ENCODE data around the gene ARR3. TPM values are rescaled to one million over a fixed set of nuclear protein-coding genes. Genes with fewer than 3 reads are reported as not detected.

ARR3 gene
- not detected in 5 replicates for total RNA-seq (2022; extraction: Qiagen RNA extraction; ENCODE audit: low read depth)

GRCh38 chrX:70268034-70268433, at the start of gene ARR3:
Gene ARR3 (plus strand): TSS chrX:70268334. CDS start chrX:70269386, 1,052 bp downstream.

GRCh38 chrX:70234355-70234754, 33.8 kb upstream of the ARR3 start, which contains the start of gene AWAT1:
Gene AWAT1 (plus strand): TSS chrX:70234655. CDS start chrX:70234696, 41 bp downstream.

GRCh38 chrX:70260104-70260503, 8.0 kb upstream of the ARR3 start, which contains the start of gene P2RY4:
Gene P2RY4 (minus strand): TSS chrX:70260204. CDS start chrX:70259624, 580 bp downstream.

GRCh38 chrX:70281951-70282350, 13.8 kb downstream of the ARR3 start, which contains the start of gene RAB41:
Gene RAB41 (plus strand): TSS chrX:70282172. CDS start chrX:70282218, 46 bp downstream.

GRCh38 chrX:70289793-70290770, 21.9 kb downstream of the ARR3 start, which contains the start of the genes KIF4A and PDZD11:
Gene KIF4A (plus strand): TSS chrX:70290104. CDS start chrX:70290459, 355 bp downstream.
Gene PDZD11 (minus strand): TSS chrX:70289927. CDS start chrX:70289341, 586 bp downstream.

Other genes with a start within 250 kb of the ARR3 start
- not detected in 5 replicates for gene AWAT2, start 218.4 kb upstream of the ARR3 start, total RNA-seq (2022; extraction: Qiagen RNA extraction; ENCODE audit: low read depth)
- not detected in 5 replicates for gene OTUD6A, start 205.9 kb upstream of the ARR3 start, total RNA-seq (2022; extraction: Qiagen RNA extraction; ENCODE audit: low read depth)
- gene IGBP1, start 134.9 kb upstream of the ARR3 start, total RNA-seq (2022; extraction: Qiagen RNA extraction; ENCODE audit: low read depth): 57.6 to 67.9 TPM (median 67.2 TPM) in 5 replicates
- gene DGAT2L6, start 90.9 kb upstream of the ARR3 start, total RNA-seq (2022; extraction: Qiagen RNA extraction; ENCODE audit: low read depth): not detected in 5 replicates
- not detected in 5 replicates for gene AWAT1, start 33.7 kb upstream of the ARR3 start, total RNA-seq (2022; extraction: Qiagen RNA extraction; ENCODE audit: low read depth)
- 0.13 TPM in 1 of 5 replicates, not detected in the others for gene P2RY4, start 8.1 kb upstream of the ARR3 start, total RNA-seq (2022; extraction: Qiagen RNA extraction; ENCODE audit: low read depth)
- gene RAB41, start 13.8 kb downstream of the ARR3 start, total RNA-seq (2022; extraction: Qiagen RNA extraction; ENCODE audit: low read depth): not detected in 5 replicates
- 88.8 to 111 TPM (median 94.4 TPM) in 5 replicates for gene PDZD11, start 21.6 kb downstream of the ARR3 start, total RNA-seq (2022; extraction: Qiagen RNA extraction; ENCODE audit: low read depth)
- gene KIF4A, start 21.8 kb downstream of the ARR3 start, total RNA-seq (2022; extraction: Qiagen RNA extraction; ENCODE audit: low read depth): 26.0 to 31.5 TPM (median 27.0 TPM) in 5 replicates
- gene GDPD2, start 155.0 kb downstream of the ARR3 start, total RNA-seq (2022; extraction: Qiagen RNA extraction; ENCODE audit: low read depth): 0.06 to 0.08 TPM in 2 of 5 replicates, not detected in the others
- 2.9 to 8.1 TPM (median 7.1 TPM) in 5 replicates for gene DLG3, start 176.5 kb downstream of the ARR3 start, total RNA-seq (2022; extraction: Qiagen RNA extraction; ENCODE audit: low read depth)